ENCODE measurements around the gene CLDN34. TPM values are rescaled to one million over a fixed set of nuclear protein-coding genes. Genes with fewer than 3 reads are reported as not detected.
A peak's percentile ranks its signal among the peaks of the same experiment; 100 is the strongest.

Gene CLDN34
- total and polyA plus RNA-seq, 2 of the 13 experiments (the other 11 are each of a cell fraction or from before 2014, with no cell fraction given) = not detected

DNA sequence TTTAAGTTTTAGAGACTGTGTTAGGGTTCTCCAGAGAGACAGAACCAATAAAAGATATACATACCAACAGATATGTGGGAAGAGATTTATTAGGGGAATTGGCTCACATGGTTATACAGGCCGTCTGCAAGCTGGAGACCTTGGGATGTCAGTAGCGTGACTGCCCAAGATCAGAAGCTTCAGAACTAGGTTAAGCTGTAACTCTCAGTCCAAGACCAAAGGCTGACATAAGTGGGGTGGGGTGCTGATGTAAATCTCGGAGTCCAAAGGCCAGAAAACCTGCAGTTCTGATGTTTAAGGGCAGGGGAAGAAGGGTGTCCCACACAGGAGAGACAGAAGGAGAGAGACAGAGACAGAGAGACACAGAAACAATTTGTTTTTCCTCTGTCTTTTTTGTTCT lies 10.5 kb downstream of the CLDN34 start (continued):
- TF ChIP-seq, protein P1, sequence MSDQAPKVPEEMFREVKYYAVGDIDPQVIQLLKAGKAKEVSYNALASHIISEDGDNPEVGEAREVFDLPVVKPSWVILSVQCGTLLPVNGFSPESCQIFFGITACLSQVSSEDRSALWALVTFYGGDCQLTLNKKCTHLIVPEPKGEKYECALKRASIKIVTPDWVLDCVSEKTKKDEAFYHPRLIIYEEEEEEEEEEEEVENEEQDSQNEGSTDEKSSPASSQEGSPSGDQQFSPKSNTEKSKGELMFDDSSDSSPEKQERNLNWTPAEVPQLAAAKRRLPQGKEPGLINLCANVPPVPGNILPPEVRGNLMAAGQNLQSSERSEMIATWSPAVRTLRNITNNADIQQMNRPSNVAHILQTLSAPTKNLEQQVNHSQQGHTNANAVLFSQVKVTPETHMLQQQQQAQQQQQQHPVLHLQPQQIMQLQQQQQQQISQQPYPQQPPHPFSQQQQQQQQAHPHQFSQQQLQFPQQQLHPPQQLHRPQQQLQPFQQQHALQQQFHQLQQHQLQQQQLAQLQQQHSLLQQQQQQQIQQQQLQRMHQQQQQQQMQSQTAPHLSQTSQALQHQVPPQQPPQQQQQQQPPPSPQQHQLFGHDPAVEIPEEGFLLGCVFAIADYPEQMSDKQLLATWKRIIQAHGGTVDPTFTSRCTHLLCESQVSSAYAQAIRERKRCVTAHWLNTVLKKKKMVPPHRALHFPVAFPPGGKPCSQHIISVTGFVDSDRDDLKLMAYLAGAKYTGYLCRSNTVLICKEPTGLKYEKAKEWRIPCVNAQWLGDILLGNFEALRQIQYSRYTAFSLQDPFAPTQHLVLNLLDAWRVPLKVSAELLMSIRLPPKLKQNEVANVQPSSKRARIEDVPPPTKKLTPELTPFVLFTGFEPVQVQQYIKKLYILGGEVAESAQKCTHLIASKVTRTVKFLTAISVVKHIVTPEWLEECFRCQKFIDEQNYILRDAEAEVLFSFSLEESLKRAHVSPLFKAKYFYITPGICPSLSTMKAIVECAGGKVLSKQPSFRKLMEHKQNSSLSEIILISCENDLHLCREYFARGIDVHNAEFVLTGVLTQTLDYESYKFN (CRISPR knock-in tag; conservative IDR thresholded peaks at IDR 0.05) = peak; percentile 32; the same call in 1 of the 2 replicates
- TF ChIP-seq AGO2 (optimal IDR thresholded peaks at IDR 0.05; ENCODE audit: low read depth, low read length) (no peak), ZNF260 (CRISPR knock-in tag; IDR thresholded peaks at IDR 0.05; ENCODE audit: borderline replicate concordance, low read depth) (no peak), SMAD1 (CRISPR knock-in tag; IDR thresholded peaks at IDR 0.05; ENCODE audit: borderline replicate concordance, low read depth) (no peak), SETDB1 (CRISPR knock-in tag; IDR thresholded peaks at IDR 0.05; ENCODE audit: borderline replicate concordance) (no peak), MLLT10 (CRISPR knock-in tag; IDR thresholded peaks at IDR 0.05) (no peak), NCOA2 (CRISPR knock-in tag; IDR thresholded peaks at IDR 0.05) (peak; percentile 23; the same call in 1 of the 2 replicates), ZFP90 (CRISPR knock-in tag; IDR thresholded peaks at IDR 0.05; ENCODE audit: borderline replicate concordance) (no peak), SOX5 (CRISPR knock-in tag; IDR thresholded peaks at IDR 0.05; ENCODE audit: borderline replicate concordance) (peak; percentile 30; the same call in 1 of the 2 replicates), HNF4A (CRISPR knock-in tag; IDR thresholded peaks at IDR 0.05) (peak; percentile 81), TCF7 (IDR thresholded peaks at IDR 0.05; ENCODE audit: low read depth) (peak; percentile 56; the same call in 1 of the 2 replicates), ZKSCAN5 (CRISPR knock-in tag; IDR thresholded peaks at IDR 0.05) (no peak), ZFYVE20 (CRISPR knock-in tag; IDR thresholded peaks at IDR 0.05; ENCODE audit: borderline replicate concordance, low read depth) (no peak), GATAD2A (CRISPR knock-in tag; IDR thresholded peaks at IDR 0.05) (peak; percentile 54), PHF21A (CRISPR knock-in tag; IDR thresholded peaks at IDR 0.05) (0 out of 2 replicates have a peak, but pooled peaks have one; percentile 15), SOX13 (IDR thresholded peaks at IDR 0.05) (no peak), SOX13 (CRISPR knock-in tag; conservative IDR thresholded peaks at IDR 0.05 in 1 of 2, IDR thresholded peaks at IDR 0.05 in 1 of 2) (peak in 1 of 2 experiments; percentile 50; a peak in 1 of 4 replicates), SALL1 (CRISPR knock-in tag; IDR thresholded peaks at IDR 0.05) (peak; percentile 22; the same call in 1 of the 2 replicates), ZNF354B (CRISPR knock-in tag; IDR thresholded peaks at IDR 0.05) (no peak)
- TF ChIP-seq, protein P2, sequence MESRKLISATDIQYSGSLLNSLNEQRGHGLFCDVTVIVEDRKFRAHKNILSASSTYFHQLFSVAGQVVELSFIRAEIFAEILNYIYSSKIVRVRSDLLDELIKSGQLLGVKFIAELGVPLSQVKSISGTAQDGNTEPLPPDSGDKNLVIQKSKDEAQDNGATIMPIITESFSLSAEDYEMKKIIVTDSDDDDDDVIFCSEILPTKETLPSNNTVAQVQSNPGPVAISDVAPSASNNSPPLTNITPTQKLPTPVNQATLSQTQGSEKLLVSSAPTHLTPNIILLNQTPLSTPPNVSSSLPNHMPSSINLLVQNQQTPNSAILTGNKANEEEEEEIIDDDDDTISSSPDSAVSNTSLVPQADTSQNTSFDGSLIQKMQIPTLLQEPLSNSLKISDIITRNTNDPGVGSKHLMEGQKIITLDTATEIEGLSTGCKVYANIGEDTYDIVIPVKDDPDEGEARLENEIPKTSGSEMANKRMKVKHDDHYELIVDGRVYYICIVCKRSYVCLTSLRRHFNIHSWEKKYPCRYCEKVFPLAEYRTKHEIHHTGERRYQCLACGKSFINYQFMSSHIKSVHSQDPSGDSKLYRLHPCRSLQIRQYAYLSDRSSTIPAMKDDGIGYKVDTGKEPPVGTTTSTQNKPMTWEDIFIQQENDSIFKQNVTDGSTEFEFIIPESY (CRISPR knock-in tag; IDR thresholded peaks at IDR 0.05) = no peak
- TF ChIP-seq, protein P3, sequence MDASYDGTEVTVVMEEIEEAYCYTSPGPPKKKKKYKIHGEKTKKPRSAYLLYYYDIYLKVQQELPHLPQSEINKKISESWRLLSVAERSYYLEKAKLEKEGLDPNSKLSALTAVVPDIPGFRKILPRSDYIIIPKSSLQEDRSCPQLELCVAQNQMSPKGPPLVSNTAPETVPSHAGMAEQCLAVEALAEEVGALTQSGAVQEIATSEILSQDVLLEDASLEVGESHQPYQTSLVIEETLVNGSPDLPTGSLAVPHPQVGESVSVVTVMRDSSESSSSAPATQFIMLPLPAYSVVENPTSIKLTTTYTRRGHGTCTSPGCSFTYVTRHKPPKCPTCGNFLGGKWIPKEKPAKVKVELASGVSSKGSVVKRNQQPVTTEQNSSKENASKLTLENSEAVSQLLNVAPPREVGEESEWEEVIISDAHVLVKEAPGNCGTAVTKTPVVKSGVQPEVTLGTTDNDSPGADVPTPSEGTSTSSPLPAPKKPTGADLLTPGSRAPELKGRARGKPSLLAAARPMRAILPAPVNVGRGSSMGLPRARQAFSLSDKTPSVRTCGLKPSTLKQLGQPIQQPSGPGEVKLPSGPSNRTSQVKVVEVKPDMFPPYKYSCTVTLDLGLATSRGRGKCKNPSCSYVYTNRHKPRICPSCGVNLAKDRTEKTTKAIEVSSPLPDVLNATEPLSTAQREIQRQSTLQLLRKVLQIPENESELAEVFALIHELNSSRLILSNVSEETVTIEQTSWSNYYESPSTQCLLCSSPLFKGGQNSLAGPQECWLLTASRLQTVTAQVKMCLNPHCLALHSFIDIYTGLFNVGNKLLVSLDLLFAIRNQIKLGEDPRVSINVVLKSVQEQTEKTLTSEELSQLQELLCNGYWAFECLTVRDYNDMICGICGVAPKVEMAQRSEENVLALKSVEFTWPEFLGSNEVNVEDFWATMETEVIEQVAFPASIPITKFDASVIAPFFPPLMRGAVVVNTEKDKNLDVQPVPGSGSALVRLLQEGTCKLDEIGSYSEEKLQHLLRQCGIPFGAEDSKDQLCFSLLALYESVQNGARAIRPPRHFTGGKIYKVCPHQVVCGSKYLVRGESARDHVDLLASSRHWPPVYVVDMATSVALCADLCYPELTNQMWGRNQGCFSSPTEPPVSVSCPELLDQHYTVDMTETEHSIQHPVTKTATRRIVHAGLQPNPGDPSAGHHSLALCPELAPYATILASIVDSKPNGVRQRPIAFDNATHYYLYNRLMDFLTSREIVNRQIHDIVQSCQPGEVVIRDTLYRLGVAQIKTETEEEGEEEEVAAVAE (CRISPR knock-in tag; IDR thresholded peaks at IDR 0.05; ENCODE audit: borderline replicate concordance) = no peak
